Activated naive CD4-positive, alpha-beta T cell treated with anti-CD3 and anti-CD28 coated beads, Interleukin-2, amount 50 U/mL, for 72 hours (primary cell): ENCODE measurements around the gene MASP2. TPM values are rescaled to one million over a fixed set of nuclear protein-coding genes. Genes with fewer than 3 reads are reported as not detected.

Source experiments
- ATAC-seq, 2 donors: fragments of 150-1000 bp; cut with Tn5 transposase; 2 replicates each; pipeline ENCODE4 v1.10.0; 2021; ENCODE audit warnings: mild to moderate bottlenecking in 2 of 2, moderate library complexity in 2 of 2
- DNase-seq, 2 donors: peaks; one replicate each; pipeline ENCODE4 v3.0.0; 2021 to 2022; ENCODE audit warnings: low spot score in 2 of 2
- H3K27ac Mint-ChIP-seq, 2 donors: one replicate each; pipeline ENCODE4 v1.8.0; 2022; ENCODE audit warnings: mild to moderate bottlenecking in 2 of 2, mixed read lengths in 2 of 2
- H3K36me3 Mint-ChIP-seq, 2 donors: one replicate each; pipeline ENCODE4 v1.8.0; 2022; ENCODE audit warnings: mixed read lengths in 2 of 2
- H3K9me3 Mint-ChIP-seq, 2 donors: one replicate each; pipeline ENCODE4 v1.8.0; 2022; ENCODE audit warnings: mixed read lengths in 2 of 2
- total RNA-seq, 2 donors: library from RNA; stranded (reverse); gene quantifications; one replicate each; pipeline ENCODE4 v1.2.3, GENCODE V29; 2022

The MASP2 gene
- total RNA-seq, 2 donors from 2014 or later: 0.21 TPM; not detected in 1

DNA sequence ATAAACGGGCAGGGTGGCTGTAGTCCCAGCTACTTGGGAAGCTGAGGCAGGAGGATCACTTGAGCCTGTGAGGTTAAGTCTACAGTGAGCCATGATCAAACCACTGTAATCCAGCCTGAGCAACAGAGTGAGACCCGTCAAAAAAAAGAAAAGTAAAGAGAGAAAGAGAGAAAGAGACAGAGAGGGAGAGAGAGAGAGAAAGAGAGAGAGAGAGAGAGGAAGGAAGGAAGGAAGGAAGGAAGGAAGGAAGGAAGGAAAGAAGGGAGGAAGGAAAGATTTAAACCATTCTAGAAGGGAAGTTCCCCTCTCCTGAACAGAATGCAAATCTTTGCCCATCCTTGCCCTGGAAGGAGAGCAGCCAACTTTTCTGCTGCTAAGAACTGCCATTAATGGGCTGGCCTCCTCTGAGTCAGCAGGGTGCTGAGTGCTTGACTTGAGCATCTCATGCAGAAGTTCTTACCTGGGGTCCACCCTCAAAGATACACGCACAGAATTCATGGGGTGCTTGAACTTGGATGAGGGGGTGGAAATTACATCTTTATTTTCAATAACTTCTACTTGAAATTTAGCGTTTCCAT is 59.1 kb downstream of the MASP2 start:
- no peaks in the 10 kb centered on the region for H3K36me3 Mint-ChIP-seq
- H3K9me3 Mint-ChIP-seq: no peaks in the 10 kb centered on the region
- no peak for DNase-seq
- no peak overlapping the region for H3K27ac Mint-ChIP-seq
- no peak for ATAC-seq

DNA sequence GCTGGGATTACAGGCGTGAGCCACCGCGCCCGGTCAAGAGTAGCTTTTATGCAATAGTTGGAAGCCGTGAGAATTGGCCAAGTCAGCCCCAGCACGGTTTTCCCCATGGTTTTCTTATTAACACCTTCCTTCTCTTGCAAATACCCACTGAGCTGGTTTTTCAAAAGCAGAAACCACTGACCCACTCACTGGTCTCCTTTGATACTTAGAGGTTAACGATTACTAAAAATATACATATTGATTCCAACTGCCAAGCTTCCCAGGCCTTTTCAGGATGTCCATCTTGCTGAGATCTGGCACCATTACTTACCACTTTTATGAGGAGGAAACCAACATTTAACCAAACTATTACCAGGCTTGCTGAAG is 60.5 kb downstream of the MASP2 start:
- Mint-ChIP-seq H3K27ac (no peak overlapping the region), H3K9me3 (no peaks in the 10 kb centered on the region), H3K36me3 (no peaks in the 10 kb centered on the region)
- DNase-seq: no peak
- peak in 1 of 2 donors; percentile 9 for ATAC-seq

DNA sequence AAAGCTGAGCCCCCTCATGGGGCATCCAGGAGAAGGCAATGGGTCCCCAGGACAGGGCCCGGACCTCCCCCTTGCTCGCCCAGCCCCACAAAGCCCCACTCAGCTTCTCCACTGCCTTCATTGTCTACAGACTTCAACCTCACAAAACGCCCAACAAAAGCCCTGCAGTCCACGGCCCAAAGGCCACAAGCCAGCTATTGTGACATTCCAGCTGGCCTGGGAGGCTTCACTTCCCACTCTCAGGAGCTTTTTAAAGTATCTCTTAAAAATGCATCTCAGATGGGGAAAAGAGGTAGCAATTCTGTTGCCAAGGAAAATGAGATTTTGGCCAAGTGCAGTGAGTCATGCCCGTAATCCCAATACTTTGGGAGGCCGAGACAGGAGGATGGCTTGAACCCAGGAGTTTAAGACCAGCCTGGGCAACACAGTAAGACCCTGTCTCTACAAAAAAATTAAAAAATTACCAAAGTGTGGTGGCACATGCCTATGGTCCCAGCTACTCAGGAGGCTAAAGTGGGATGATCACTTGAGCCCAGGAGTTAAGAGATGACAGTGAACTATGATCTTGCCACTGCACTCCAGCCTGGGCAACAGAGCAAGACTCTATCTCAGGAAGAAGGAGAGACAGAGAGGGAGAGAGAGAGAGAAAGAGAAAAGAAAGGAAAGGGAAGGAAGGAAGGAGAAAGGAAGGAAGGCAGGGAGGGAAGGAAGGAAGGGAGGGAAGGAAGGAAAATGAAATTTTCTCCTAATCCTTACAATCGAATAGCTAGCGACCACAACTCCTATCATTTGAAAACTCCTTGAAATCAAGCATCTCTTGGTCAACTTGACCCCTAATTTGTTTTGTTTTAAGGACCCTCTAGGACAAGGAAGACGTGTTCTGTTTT is 66.0 kb downstream of the MASP2 start:
- Mint-ChIP-seq H3K9me3 (no peaks in the 10 kb centered on the region), H3K36me3 (no peaks in the 10 kb centered on the region), H3K27ac (no peak overlapping the region)
- ATAC-seq (no peak), DNase-seq (no peak)

DNA sequence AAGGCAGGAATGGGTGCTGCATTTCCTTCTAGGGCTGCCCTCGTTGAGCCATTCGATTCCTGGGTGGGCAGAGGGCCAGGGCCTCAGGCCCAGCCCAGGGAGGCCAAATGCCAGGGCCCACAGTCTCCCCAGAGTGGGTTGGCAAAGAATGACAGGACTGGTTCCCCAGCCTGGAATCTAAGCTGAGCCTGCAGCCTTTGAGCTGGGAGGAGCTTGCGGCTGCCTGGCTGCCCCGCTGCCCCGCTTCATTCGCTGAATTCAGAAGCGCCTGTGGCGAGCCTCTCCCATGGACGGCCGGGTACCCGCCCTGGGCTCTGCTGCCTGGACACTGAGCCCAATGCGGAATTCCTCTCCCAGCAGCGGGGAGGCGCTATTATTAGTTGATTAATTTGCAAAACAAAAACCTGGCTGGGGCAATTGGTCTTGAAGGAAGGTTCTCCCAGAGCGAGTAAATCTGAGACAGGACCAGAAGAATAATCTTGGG is 66.9 kb downstream of the MASP2 start:
- Mint-ChIP-seq H3K27ac (no peak overlapping the region), H3K36me3 (no peaks in the 10 kb centered on the region), H3K9me3 (no peaks in the 10 kb centered on the region)
- ATAC-seq (no peak), DNase-seq (no peak)

DNA sequence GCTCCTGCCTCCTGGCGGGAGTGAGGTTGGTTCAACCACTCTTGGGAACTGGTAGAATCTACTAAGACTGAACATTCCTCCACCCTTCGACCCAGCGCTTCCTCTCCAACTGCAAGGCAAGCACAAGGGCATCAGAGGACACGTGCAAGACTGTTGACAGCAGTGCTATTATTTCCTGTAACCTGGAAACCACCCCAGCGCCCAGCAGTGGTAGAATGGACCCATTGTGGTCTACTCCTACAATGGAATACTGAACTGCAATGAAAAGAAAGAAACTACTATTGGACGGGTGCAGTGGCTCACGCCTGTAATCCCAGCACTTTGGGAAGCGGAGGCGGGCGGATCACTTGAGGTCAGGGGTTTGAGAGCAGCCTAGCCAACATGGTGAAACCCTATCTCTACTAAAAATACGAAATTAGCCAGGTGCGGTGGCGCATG is 67.5 kb downstream of the MASP2 start:
- DNase-seq: no peak
- no peaks in the 10 kb centered on the region for H3K36me3 Mint-ChIP-seq

DNA sequence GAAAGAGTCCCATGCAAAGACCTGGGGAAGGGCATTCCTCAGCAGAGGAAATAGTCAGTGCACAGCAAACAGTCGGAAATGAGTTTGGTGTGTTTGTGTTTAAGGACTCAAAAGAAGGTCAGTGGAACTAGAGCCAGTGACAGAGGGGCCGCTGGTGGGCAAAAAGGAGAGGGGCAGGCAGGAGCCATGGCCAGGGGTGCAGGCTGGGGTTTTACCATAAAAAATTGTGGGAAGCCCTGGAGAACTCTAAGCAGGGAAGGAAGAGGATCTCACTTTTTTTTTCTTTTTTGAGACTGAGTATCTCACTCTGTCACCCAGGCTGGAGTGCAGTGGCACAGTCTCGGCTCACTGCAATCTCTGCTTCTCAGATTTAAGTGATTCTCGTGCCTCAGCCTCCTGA is 68.3 kb downstream of the MASP2 start:
- no peaks in the 10 kb centered on the region for H3K36me3 Mint-ChIP-seq
- H3K27ac Mint-ChIP-seq: peak overlapping the region in 1 of 2 donors; percentile 56
- no peak for ATAC-seq
- H3K9me3 Mint-ChIP-seq: no peaks in the 10 kb centered on the region
- no peak for DNase-seq

More for the DNA sequence above, 67.5 kb downstream of the MASP2 start:
- ATAC-seq: no peak
- Mint-ChIP-seq H3K9me3 (no peaks in the 10 kb centered on the region), H3K27ac (no peak overlapping the region)

Other genes starting within 250 kb of the MASP2 start
- gene TARDBP, start 34.6 kb downstream of the MASP2 start, total RNA-seq: 100 to 1,000 TPM; 132 to 168 TPM
- 100 to 1,000 TPM; 107 to 148 TPM for gene SRM, start 12.8 kb upstream of the MASP2 start, total RNA-seq
- gene EXOSC10, start 52.6 kb upstream of the MASP2 start, total RNA-seq: 10 to 100 TPM; 81.1 to 83.3 TPM
- gene ANGPTL7, start 142.1 kb upstream of the MASP2 start, total RNA-seq: not detected
- gene MTOR, start 215.3 kb upstream of the MASP2 start, total RNA-seq: 10 to 100 TPM; 32.7 to 46.1 TPM
- gene UBIAD1, start 226.0 kb upstream of the MASP2 start, total RNA-seq: 10 to 100 TPM; 23.7 to 24.7 TPM